Keratinocyte (primary cell): ENCODE results near the gene ECI1. TPM values are rescaled to one million over a fixed set of nuclear protein-coding genes. Genes with fewer than 3 reads are reported as not detected.

Experiments used
- DNase-seq: peaks from one replicate; pipeline ENCODE4 v3.0.0-alpha.2; 2011; ENCODE audit warnings: low read depth, missing footprints, low spot score
- FAIRE-seq: peaks from 2 replicates; lab custom pipeline; 2011; peaks lifted over from hg19 to GRCh38; lab: Jason Lieb, UNC
- H2AFZ ChIP-seq: 2 replicates; pipeline ENCODE4 v1.6.0; 2012; ENCODE audit warnings: low read length, control low read depth, inconsistent platforms; ENCODE audit not compliant: control insufficient read depth
- H3K27ac ChIP-seq: 2 replicates; pipeline ENCODE4 v1.5.1; 2011; ENCODE audit warnings: low read length; ENCODE audit not compliant: control insufficient read depth, insufficient read depth
- H3K27me3 ChIP-seq: 3 replicates; pipeline ENCODE4 v1.6.0; 2011; ENCODE audit warnings: low read length; ENCODE audit not compliant: control insufficient read depth, insufficient read depth; ENCODE audit errors: extremely low read depth
- H3K36me3 ChIP-seq, 2 experiments: 2 replicates in 1 of 2; 3 replicates in 1 of 2; pipeline ENCODE4 v1.5.1; 2011; ENCODE audit warnings: low read length in 2 of 2, mild to moderate bottlenecking in 1 of 2; ENCODE audit not compliant: control insufficient read depth in 2 of 2, insufficient read depth in 2 of 2; ENCODE audit errors: extremely low read depth in 1 of 2
- H3K4me1 ChIP-seq: 3 replicates; pipeline ENCODE4 v1.5.1; 2011; ENCODE audit warnings: low read length; ENCODE audit not compliant: control insufficient read depth, insufficient read depth; ENCODE audit errors: extremely low read depth
- H3K4me2 ChIP-seq: 3 replicates; pipeline ENCODE4 v1.6.0; 2011; ENCODE audit warnings: low read depth, low read length; ENCODE audit not compliant: control insufficient read depth, insufficient read depth; ENCODE audit errors: extremely low read depth
- H3K4me3 ChIP-seq, 3 experiments: fragments of 200-600 bp in 1 of 3; sonication (generic) in 1 of 3; 2 replicates in 2 of 3; 3 replicates in 1 of 3; pipeline ENCODE4 v1.5.1; 2011 to 2016; ENCODE audit warnings: low read length in 3 of 3, mild to moderate bottlenecking in 3 of 3, control low read depth in 2 of 3, inconsistent platforms in 1 of 3, low read depth in 1 of 3, mixed read lengths in 1 of 3, mixed run types in 1 of 3, moderate library complexity in 1 of 3; ENCODE audit not compliant: control insufficient read depth in 2 of 3, insufficient read depth in 2 of 3; ENCODE audit errors: extremely low read depth in 1 of 3
- H3K79me2 ChIP-seq: 2 replicates; pipeline ENCODE4 v1.6.0; 2012; ENCODE audit warnings: low read length; ENCODE audit not compliant: control insufficient read depth, insufficient read depth
- H3K9ac ChIP-seq: 3 replicates; pipeline ENCODE4 v1.6.0; 2011; ENCODE audit warnings: low read length; ENCODE audit not compliant: control insufficient read depth, insufficient read depth; ENCODE audit errors: extremely low read depth
- H3K9me1 ChIP-seq: 3 replicates; pipeline ENCODE4 v1.6.0; 2011; ENCODE audit warnings: low read length; ENCODE audit not compliant: control insufficient read depth, insufficient read depth; ENCODE audit errors: extremely low read depth
- H3K9me3 ChIP-seq: 2 replicates; pipeline ENCODE4 v1.5.1; 2012; ENCODE audit warnings: low read depth, low read length; ENCODE audit not compliant: control insufficient read depth
- H4K20me1 ChIP-seq: 3 replicates; pipeline ENCODE4 v1.6.0; 2011; ENCODE audit warnings: low read length; ENCODE audit not compliant: control insufficient read depth, insufficient read depth; ENCODE audit errors: extremely low read depth
- CTCF ChIP-seq, 3 experiments: IDR thresholded peaks in 1 of 3; conservative IDR thresholded peaks in 1 of 3; optimal IDR thresholded peaks in 1 of 3; 2 replicates in 2 of 3; 3 replicates in 1 of 3; pipeline versions ENCODE3 to v1.5.1; 2011; ENCODE audit warnings: low read length in 3 of 3, mild to moderate bottlenecking in 3 of 3, moderate library complexity in 2 of 3, control low read depth in 1 of 3, inconsistent platforms in 1 of 3; ENCODE audit not compliant: insufficient read depth in 2 of 3; ENCODE audit errors: extremely low read depth in 1 of 3
- EZH2 ChIP-seq: IDR thresholded peaks from one replicate; pipeline ENCODE4 v1.6.1; 2012; ENCODE audit warnings: inconsistent platforms, mild to moderate bottlenecking, low read length, moderate library complexity
- dilution Hi-C: fragments of 300-500 bp; cut with MboI; formaldehyde crosslinking; loops from one replicate; pipeline ENCODE4 v1.7.0; 2020; ENCODE audit warnings: low sequenced_read_pairs; ENCODE audit not compliant: extremely low pct_ligation_motif_present
- polyA plus RNA-seq, 5 experiments: library from polyadenylated mRNA; depleted of rRNA in 3 of 5; stranded (reverse) in 3 of 5; stranded (forward) in 1 of 5; unstranded in 1 of 5; fragments of >200 nt; gene quantifications; 1 replicate in 1 of 5; 2 replicates in 3 of 5; 3 replicates in 1 of 5; pipeline versions ENCODE4 v1.2.1 to v1.2.3, GENCODE V29; 2011 to 2012; ENCODE audit warnings: missing spikeins in 2 of 5, low read depth in 1 of 5, low replicate concordance in 1 of 5

The ECI1 gene
- polyA plus RNA-seq, 1 donor (not counting 4 experiments of a cell fraction or from before 2014, with no cell fraction given) = 19.7 TPM

DNA sequence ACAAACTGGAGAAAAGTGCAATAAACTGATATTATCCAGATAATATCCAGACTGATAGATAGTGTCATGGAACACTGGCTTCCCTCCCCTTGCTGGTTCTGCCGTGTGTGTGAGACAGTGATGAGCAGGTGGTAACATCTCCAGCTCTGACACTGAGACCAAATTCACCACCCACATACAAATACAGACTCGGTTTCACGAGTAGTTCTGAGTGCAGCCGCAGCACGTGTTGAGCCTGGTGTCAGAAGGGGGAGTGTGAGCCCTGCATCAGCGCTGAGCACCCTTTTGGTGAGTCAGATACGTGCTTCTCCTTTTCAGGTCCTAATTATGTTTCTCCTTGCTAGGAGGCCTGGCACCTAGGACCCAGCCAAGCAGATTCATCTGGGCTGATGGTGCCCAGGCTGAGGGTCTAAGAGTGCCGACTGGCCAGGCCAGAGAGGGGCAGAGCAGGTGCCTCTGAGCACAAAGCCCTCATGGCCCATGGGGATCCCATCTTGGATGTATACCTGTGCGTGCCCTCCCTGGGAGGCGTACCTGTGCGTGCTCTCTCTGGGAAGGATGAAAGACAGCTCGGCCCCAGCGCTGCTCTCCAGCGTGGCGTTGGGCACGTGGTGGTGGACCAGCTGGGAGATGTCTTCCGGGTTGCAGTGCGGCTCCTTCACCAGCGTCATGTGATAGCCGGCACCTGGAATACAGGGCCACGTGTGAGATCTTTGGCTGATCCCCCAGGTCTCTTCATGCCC lies 43.8 kb upstream of the ECI1 start:
- Histone ChIP-seq H3K9me3 (no peaks in the 10 kb centered on the region), H3K4me3 (no peak overlapping the region), H3K27ac (no peak overlapping the region), H3K27me3 (peaks cover 4% of the 10 kb centered on the region), H3K79me2 (no peaks in the 10 kb centered on the region), H3K4me2 (no peak overlapping the region), H3K4me1 (no peaks in the 10 kb centered on the region), H2AFZ (no peak overlapping the region), H3K9me1 (no peaks in the 10 kb centered on the region), H3K9ac (no peak overlapping the region), H4K20me1 (no peaks in the 10 kb centered on the region), H3K36me3 (no peaks in the 10 kb centered on the region)
- TF ChIP-seq CTCF (optimal IDR thresholded peaks at IDR 0.05 in 1 of 3, IDR thresholded peaks at IDR 0.05 in 1 of 3, conservative IDR thresholded peaks at IDR 0.05 in 1 of 3; ENCODE audit: extremely low read depth in 1 of 3, insufficient read depth in 2 of 3, low read length in 3 of 3) (no peak), EZH2 (no peak)
- DNase-seq (no peak), FAIRE-seq (no peak)
- dilution Hi-C loops = no loop called here

- DNase-seq (no peak), FAIRE-seq (no peak)
- no peaks in the 10 kb centered on the region for H3K36me3 ChIP-seq
- H4K20me1 ChIP-seq = no peaks in the 10 kb centered on the region
- H3K4me3 ChIP-seq = no peak overlapping the region
- H3K9ac ChIP-seq = no peak overlapping the region
- H3K4me1 ChIP-seq = no peaks in the 10 kb centered on the region
- H3K79me2 ChIP-seq = no peaks in the 10 kb centered on the region
- H3K4me2 ChIP-seq = no peak overlapping the region
- no peak for TF ChIP-seq EZH2
- no peak for TF ChIP-seq CTCF (optimal IDR thresholded peaks at IDR 0.05 in 1 of 3, IDR thresholded peaks at IDR 0.05 in 1 of 3, conservative IDR thresholded peaks at IDR 0.05 in 1 of 3; ENCODE audit: extremely low read depth in 1 of 3, insufficient read depth in 2 of 3, low read length in 3 of 3)
- H3K27ac ChIP-seq = no peak overlapping the region
- no peak overlapping the region for H2AFZ ChIP-seq
- H3K9me1 ChIP-seq = no peaks in the 10 kb centered on the region
- no peaks in the 10 kb centered on the region for H3K27me3 ChIP-seq
- H3K9me3 ChIP-seq = no peaks in the 10 kb centered on the region
- dilution Hi-C loops = no loop called here
Measured at GRCh38 chr16:2292221-2292620, 40.8 kb upstream of the ECI1 start.
